H1 (cell line): ENCODE measurements around the gene ZNF525. TPM values are rescaled to one million over a fixed set of nuclear protein-coding genes. Genes with fewer than 3 reads are reported as not detected.

Source experiments
- CTCF ChIA-PET: fragments of 300-600 bp; sonication (Branson Sonifier 250); formaldehyde crosslinking; loops from one replicate; lab custom pipeline; 2021; ENCODE audit not compliant: partially characterized antibody; lab: Charles Lee
- POLR2A ChIA-PET: fragments of 300-600 bp; sonication (Branson Sonifier 250); formaldehyde crosslinking; loops from one replicate; lab custom pipeline; 2021; ENCODE audit warnings: inconsistent platforms; ENCODE audit not compliant: partially characterized antibody; lab: Charles Lee
- DNase-seq, 2 experiments: peaks; one replicate each; pipeline versions ENCODE4 v3.0.0 to v3.0.0-alpha.2; 2010 to 2022; ENCODE audit warnings: low spot score in 2 of 2, low read depth in 1 of 2, mixed read lengths in 1 of 2
- FAIRE-seq: peaks from 2 replicates; lab custom pipeline; 2011; peaks lifted over from hg19 to GRCh38; lab: Jason Lieb, UNC
- H2AFZ ChIP-seq: 2 replicates; pipeline ENCODE4 v1.8.1; 2012; ENCODE audit warnings: low read length, inconsistent platforms
- H2AK5ac ChIP-seq: 2 replicates; pipeline ENCODE4 v1.6.1; 2013; ENCODE audit warnings: low read depth, low read length
- H2BK120ac ChIP-seq: replicated peaks from 2 replicates; pipeline ENCODE3; 2013; ENCODE audit warnings: low read depth, low read length, inconsistent platforms
- H2BK12ac ChIP-seq: 2 replicates; pipeline ENCODE4 v1.6.1; 2013; ENCODE audit warnings: low read depth, low read length
- H2BK15ac ChIP-seq: 2 replicates; pipeline ENCODE4 v1.6.1; 2013; ENCODE audit warnings: low read length
- H2BK20ac ChIP-seq: 2 replicates; pipeline ENCODE4 v1.6.1; 2013; ENCODE audit warnings: low read length
- H2BK5ac ChIP-seq: 2 replicates; pipeline ENCODE4 v1.6.1; 2013; ENCODE audit warnings: low read depth, low read length
- H3K14ac ChIP-seq: 2 replicates; pipeline ENCODE4 v1.6.1; 2013; ENCODE audit warnings: inconsistent platforms; ENCODE audit not compliant: insufficient read length
- H3K18ac ChIP-seq: 2 replicates; pipeline ENCODE4 v1.6.1; 2013; ENCODE audit warnings: low read length; ENCODE audit errors: extremely low read depth
- H3K23ac ChIP-seq: 2 replicates; pipeline ENCODE4 v1.6.1; 2013; ENCODE audit warnings: inconsistent platforms; ENCODE audit not compliant: insufficient read length
- H3K23me2 ChIP-seq: 2 replicates; pipeline ENCODE4 v1.6.1; 2013; ENCODE audit warnings: low read depth, low read length
- H3K27ac ChIP-seq: 2 replicates; pipeline ENCODE4 v1.6.1; 2011; ENCODE audit warnings: low read depth, low read length, inconsistent platforms
- H3K27me3 ChIP-seq, 4 experiments: replicated peaks in 1 of 4; 1 replicate in 1 of 4; 2 replicates in 3 of 4; pipeline versions ENCODE4 v1.6.1 to v1.8.1; 2011 to 2013; ENCODE audit warnings: low read length in 3 of 4, mild to moderate bottlenecking in 3 of 4, inconsistent platforms in 2 of 4, mixed read lengths in 2 of 4, moderate library complexity in 1 of 4; ENCODE audit not compliant: control insufficient read depth in 3 of 4, insufficient read depth in 3 of 4; ENCODE audit errors: extremely low read depth in 1 of 4
- H3K36me3 ChIP-seq, 4 experiments: 2 replicates each; pipeline versions ENCODE4 v1.6.1 to v1.8.1; 2011 to 2013; ENCODE audit warnings: mild to moderate bottlenecking in 4 of 4, low read length in 3 of 4, moderate library complexity in 2 of 4, control low read depth in 1 of 4, inconsistent platforms in 1 of 4; ENCODE audit not compliant: insufficient read depth in 4 of 4, control insufficient read depth in 2 of 4
- H3K4ac ChIP-seq: replicated peaks from 2 replicates; pipeline ENCODE3; 2013; ENCODE audit warnings: low read length, low read depth, mixed read lengths, inconsistent platforms; ENCODE audit not compliant: insufficient read length
- H3K4me1 ChIP-seq, 4 experiments: replicated peaks in 1 of 4; 1 replicate in 1 of 4; 2 replicates in 3 of 4; pipeline versions ENCODE4 v1.6.1 to v1.8.1; 2011 to 2013; ENCODE audit warnings: low read length in 3 of 4, inconsistent platforms in 2 of 4, mixed read lengths in 1 of 4; ENCODE audit not compliant: insufficient read depth in 4 of 4, control insufficient read depth in 3 of 4
- H3K4me2 ChIP-seq, 2 experiments: 2 replicates each; pipeline versions ENCODE4 v1.6.1 to v1.8.1; 2011 to 2013; ENCODE audit warnings: low read depth in 2 of 2, low read length in 2 of 2, control low read depth in 1 of 2, inconsistent platforms in 1 of 2, mild to moderate bottlenecking in 1 of 2; ENCODE audit not compliant: insufficient read depth in 1 of 2
- H3K4me3 ChIP-seq, 4 experiments: fragments of 200-600, 300-600 bp in 1 of 4; sonication (generic), shearing (Covaris generic), sonication (Bioruptor Twin) in 1 of 4; 2 replicates each; pipeline versions ENCODE4 v1.5.1 to v1.8.1; 2011 to 2016; ENCODE audit warnings: low read length in 4 of 4, low read depth in 3 of 4, control low read depth in 2 of 4, inconsistent platforms in 2 of 4, mild to moderate bottlenecking in 2 of 4, mixed read lengths in 1 of 4, moderate library complexity in 1 of 4; ENCODE audit not compliant: insufficient read depth in 2 of 4; ENCODE audit errors: extremely low read depth in 1 of 4
- H3K56ac ChIP-seq: replicated peaks from 2 replicates; pipeline ENCODE3; 2013; ENCODE audit warnings: low read depth, mild to moderate bottlenecking, mixed read lengths, low read length, inconsistent platforms; ENCODE audit not compliant: insufficient read length
- H3K79me1 ChIP-seq: 2 replicates; pipeline ENCODE4 v1.6.1; 2013; ENCODE audit warnings: low read depth, low read length, control low read depth
- H3K79me2 ChIP-seq, 2 experiments: 2 replicates each; pipeline versions ENCODE4 v1.6.1 to v1.8.1; 2012 to 2013; ENCODE audit warnings: low read length in 2 of 2, mild to moderate bottlenecking in 2 of 2, inconsistent platforms in 1 of 2; ENCODE audit not compliant: insufficient read depth in 2 of 2, control insufficient read depth in 1 of 2
- H3K9ac ChIP-seq, 4 experiments: replicated peaks in 1 of 4; 1 replicate in 1 of 4; 2 replicates in 3 of 4; pipeline versions ENCODE4 v1.6.1 to v1.8.1; 2011 to 2013; ENCODE audit warnings: low read depth in 3 of 4, low read length in 3 of 4, control low read depth in 2 of 4, mild to moderate bottlenecking in 2 of 4, moderate library complexity in 2 of 4, inconsistent platforms in 1 of 4; ENCODE audit errors: extremely low read depth in 1 of 4
- H3K9me3 ChIP-seq, 2 experiments: 2 replicates each; pipeline versions ENCODE4 v1.6.1 to v1.8.1; 2012 to 2013; ENCODE audit warnings: mild to moderate bottlenecking in 2 of 2, moderate library complexity in 2 of 2, control low read depth in 1 of 2, inconsistent platforms in 1 of 2, low read depth in 1 of 2, low read length in 1 of 2, mixed read lengths in 1 of 2; ENCODE audit not compliant: insufficient read depth in 2 of 2
- H4K20me1 ChIP-seq, 2 experiments: replicated peaks in 1 of 2; 2 replicates each; pipeline versions ENCODE3 to v1.8.1; 2011 to 2013; ENCODE audit warnings: inconsistent platforms in 2 of 2, low read length in 2 of 2, mild to moderate bottlenecking in 1 of 2; ENCODE audit not compliant: insufficient read depth in 2 of 2, control insufficient read depth in 1 of 2
- H4K5ac ChIP-seq: 2 replicates; pipeline ENCODE4 v1.6.1; 2013; ENCODE audit warnings: low read length, low read depth, mixed read lengths, inconsistent platforms; ENCODE audit not compliant: insufficient read length
- H4K8ac ChIP-seq: 2 replicates; pipeline ENCODE4 v1.8.0; 2013; ENCODE audit warnings: mild to moderate bottlenecking, moderate library complexity, low read length, inconsistent platforms; ENCODE audit not compliant: insufficient read depth; ENCODE audit errors: extremely low read depth
- H4K91ac ChIP-seq: replicated peaks from 2 replicates; pipeline ENCODE3; 2013; ENCODE audit warnings: low read length, mixed read lengths, inconsistent platforms; ENCODE audit not compliant: insufficient read length
- ASH2L ChIP-seq: fragments of 200-600, 300-600 bp; sonication (generic); IDR thresholded peaks from one replicate; pipeline ENCODE4 v1.7.1; 2017; ENCODE audit warnings: low read length
- CEBPB ChIP-seq: IDR thresholded peaks from 2 replicates; pipeline ENCODE4 v1.6.1; 2012; ENCODE audit warnings: low read depth, low read length
- EZH2 ChIP-seq: fragments of 200-600 bp; sonication (generic); IDR thresholded peaks from 2 replicates; pipeline ENCODE4 v1.7.1; 2012; ENCODE audit warnings: low read depth, mild to moderate bottlenecking, moderate library complexity, low read length, inconsistent platforms; ENCODE audit not compliant: severe bottlenecking
- GABPA ChIP-seq: IDR thresholded peaks from 2 replicates; pipeline ENCODE4 v1.6.1; 2011; ENCODE audit warnings: mild to moderate bottlenecking, low read length, moderate library complexity, borderline replicate concordance; ENCODE audit not compliant: insufficient read depth
- RFX5 ChIP-seq: IDR thresholded peaks from 2 replicates; pipeline ENCODE4 v1.6.1; 2011; ENCODE audit warnings: low read depth, low read length, improper control_type of control experiment, borderline replicate concordance
- SAP30 ChIP-seq: fragments of 300-600 bp; sonication (generic); IDR thresholded peaks from 2 replicates; pipeline ENCODE4 v1.7.1; 2012; ENCODE audit warnings: low read length, moderate library complexity, mild to moderate bottlenecking, inconsistent platforms; ENCODE audit not compliant: insufficient read depth, insufficient replicate concordance
- SIX5 ChIP-seq: IDR thresholded peaks from 2 replicates; pipeline ENCODE4 v1.6.1; 2011; ENCODE audit warnings: mild to moderate bottlenecking, low read depth, low read length
- WGBS, 2 experiments: shearing (Covaris generic) in 1 of 2; methylation state at CpG; one replicate each; pipeline versions ENCODE4 v1.1.6 to v1.1.7; 2013 to 2015; ENCODE audit warnings: low lambda C conversion rate in 2 of 2, mixed read lengths in 2 of 2, inconsistent platforms in 1 of 2, low coverage in 1 of 2, missing lambda C conversion rate in 1 of 2; ENCODE audit not compliant: insufficient replicate concordance in 2 of 2, insufficient coverage in 1 of 2, insufficient read length in 1 of 2; ENCODE audit errors: extremely low coverage in 1 of 2, missing lambda C conversion rate in 1 of 2; 5-methylcytosine and 5-hydroxymethylcytosine counted together
- polyA plus RNA-seq, 7 experiments: library from polyadenylated mRNA; depleted of rRNA in 3 of 7; stranded (reverse) in 5 of 7; unstranded in 2 of 7; fragments of >200 nt in 5 of 7; fragments of 200-250 nt in 2 of 7; gene quantifications; 1 replicate in 5 of 7; 2 replicates in 1 of 7; 4 replicates in 1 of 7; pipeline versions ENCODE4 v1.2.1 to v1.2.3, GENCODE V29; 2011 to 2013; ENCODE audit warnings: missing spikeins in 2 of 7, mixed read lengths in 2 of 7
- total RNA-seq: library from RNA; stranded (reverse); fragmentation: NEBNext Ultra II Directional; extraction: Animal tissue kit (Norgen Biotek cat#: 25700); gene quantifications from 2 replicates; pipeline ENCODE4 v1.2.1, GENCODE V29; 2021
- TF ChIP-seq, protein P1 (sequence below): IDR thresholded peaks from 2 replicates; pipeline ENCODE4 v1.6.1; 2011; ENCODE audit warnings: low read length, improper control_type of control experiment

ZNF525 gene
- total and polyA plus RNA-seq, 2 of the 8 experiments (the other 6 are each of a cell fraction or from before 2014, with no cell fraction given), result 8.2 to 63.4 TPM

DNA sequence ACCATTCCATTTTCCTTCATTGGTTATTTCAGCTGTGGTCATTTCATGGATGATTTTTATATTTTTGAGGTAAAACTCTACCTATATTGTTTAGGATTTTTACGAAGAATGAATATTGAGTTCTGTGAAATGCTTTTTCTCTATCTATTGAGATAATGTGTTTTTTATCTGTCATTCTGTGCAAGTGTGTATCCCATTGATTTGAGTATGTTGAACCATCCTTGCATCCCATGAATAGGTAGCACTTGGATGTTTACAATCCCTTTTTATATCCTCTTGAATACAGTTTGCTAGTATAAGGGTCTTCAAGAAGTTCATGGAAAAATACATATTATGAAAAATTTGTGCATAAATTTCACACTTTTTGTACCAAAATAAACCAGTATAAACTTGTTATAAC is 9.8 kb upstream of the ZNF525 start:
- H3K4ac ChIP-seq, result no peak overlapping the region
- no peak overlapping the region for H2BK5ac ChIP-seq
- H3K79me1 ChIP-seq, result no peaks in the 10 kb centered on the region
- H3K27me3 ChIP-seq, result no peaks in the 10 kb centered on the region
- no peak overlapping the region for H3K56ac ChIP-seq
- no peak overlapping the region for H2AFZ ChIP-seq
- H2BK120ac ChIP-seq, result no peak overlapping the region
- no peak overlapping the region for H4K8ac ChIP-seq
- no peak overlapping the region for H3K23ac ChIP-seq
- POLR2A ChIA-PET, result no interaction called here
- peaks cover 5 to 41% (median 28%) of the 10 kb centered on the region in 4 experiments; a peak in 7 of 8 replicates for H3K36me3 ChIP-seq
- no peak overlapping the region for H3K18ac ChIP-seq
- H3K9me3 ChIP-seq, result peaks cover 53 to 54% of the 10 kb centered on the region in 2 experiments
- no peak overlapping the region for H4K91ac ChIP-seq
- H3K79me2 ChIP-seq, result no peaks in the 10 kb centered on the region
- no peak overlapping the region for H3K9ac ChIP-seq
- no peak overlapping the region for H3K4me3 ChIP-seq
- no peak overlapping the region for H2BK15ac ChIP-seq
- no peaks in the 10 kb centered on the region for H3K4me1 ChIP-seq
- CTCF ChIA-PET, result no interaction called here
- H3K27ac ChIP-seq, result no peak overlapping the region
- H2AK5ac ChIP-seq, result no peak overlapping the region
- no peak overlapping the region for H2BK12ac ChIP-seq
- 86% methylated on average over 1 of the region's 1 CpG; no CpG with 5 or more reads in 1 of the 2 experiments for WGBS, 2 experiments
- no peak overlapping the region for H4K5ac ChIP-seq
- H2BK20ac ChIP-seq, result no peak overlapping the region
- H4K20me1 ChIP-seq, result no peaks in the 10 kb centered on the region
- no peaks in the 10 kb centered on the region for H3K23me2 ChIP-seq
- TF ChIP-seq ASH2L (no peak), EZH2 (no peak), GABPA (no peak), RFX5 (no peak), SIX5 (no peak), SAP30 (no peak), CEBPB (no peak)
- TF ChIP-seq, protein P1, sequence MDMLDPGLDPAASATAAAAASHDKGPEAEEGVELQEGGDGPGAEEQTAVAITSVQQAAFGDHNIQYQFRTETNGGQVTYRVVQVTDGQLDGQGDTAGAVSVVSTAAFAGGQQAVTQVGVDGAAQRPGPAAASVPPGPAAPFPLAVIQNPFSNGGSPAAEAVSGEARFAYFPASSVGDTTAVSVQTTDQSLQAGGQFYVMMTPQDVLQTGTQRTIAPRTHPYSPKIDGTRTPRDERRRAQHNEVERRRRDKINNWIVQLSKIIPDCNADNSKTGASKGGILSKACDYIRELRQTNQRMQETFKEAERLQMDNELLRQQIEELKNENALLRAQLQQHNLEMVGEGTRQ, result no peak
- FAIRE-seq (no peak), DNase-seq (no peak)
- no peak overlapping the region for H3K14ac ChIP-seq
- H3K4me2 ChIP-seq, result no peak overlapping the region
